IPS-18c (cell line): ENCODE measurements around the gene S100A12.
"Not testable (repeated sequence)": the region's sequence is repeated elsewhere in the genome, so short reads cannot be mapped to it uniquely, and the experiment has no call there.

Experiments used
- H3K4me3 ChIP-seq: 2 replicates; pipeline ENCODE4 v1.7.0; 2013; ENCODE audit warnings: low read depth, mild to moderate bottlenecking, low read length, moderate library complexity; ENCODE audit not compliant: insufficient read depth
- H3K9me3 ChIP-seq: one replicate; pipeline ENCODE4 v1.6.1; 2013; ENCODE audit warnings: mild to moderate bottlenecking, low read length, moderate library complexity; ENCODE audit not compliant: control insufficient read depth, insufficient read depth

Gene S100A12

DNA sequence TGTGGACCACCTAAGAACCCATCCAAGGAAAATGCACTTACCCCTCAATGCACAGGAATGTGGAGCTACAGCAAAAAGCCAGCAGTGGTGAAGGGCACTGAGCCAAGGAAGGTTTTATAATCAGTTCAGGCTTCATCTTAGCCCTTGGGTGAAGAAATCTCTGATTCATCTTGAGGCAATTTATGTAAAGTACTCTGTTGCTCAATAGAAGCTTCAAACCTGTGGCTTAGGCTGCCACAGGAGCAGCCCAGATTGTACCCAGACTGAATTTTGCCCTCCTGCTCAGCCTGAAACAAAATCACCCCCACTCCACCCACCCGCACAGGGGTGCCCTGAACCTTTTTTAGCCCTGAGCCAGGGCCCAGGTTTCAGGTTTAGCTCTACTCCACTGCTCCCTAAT is at the start of gene S100A12:
Gene S100A12, minus strand, starts transcription at position 111 of the 400 bp plus-strand sequence. CDS start 1,029 bp downstream, outside the sequence.
- H3K9me3 ChIP-seq = no peaks in the 10 kb centered on the region
- H3K4me3 ChIP-seq = no peak within 1 kb of the TSS

DNA sequence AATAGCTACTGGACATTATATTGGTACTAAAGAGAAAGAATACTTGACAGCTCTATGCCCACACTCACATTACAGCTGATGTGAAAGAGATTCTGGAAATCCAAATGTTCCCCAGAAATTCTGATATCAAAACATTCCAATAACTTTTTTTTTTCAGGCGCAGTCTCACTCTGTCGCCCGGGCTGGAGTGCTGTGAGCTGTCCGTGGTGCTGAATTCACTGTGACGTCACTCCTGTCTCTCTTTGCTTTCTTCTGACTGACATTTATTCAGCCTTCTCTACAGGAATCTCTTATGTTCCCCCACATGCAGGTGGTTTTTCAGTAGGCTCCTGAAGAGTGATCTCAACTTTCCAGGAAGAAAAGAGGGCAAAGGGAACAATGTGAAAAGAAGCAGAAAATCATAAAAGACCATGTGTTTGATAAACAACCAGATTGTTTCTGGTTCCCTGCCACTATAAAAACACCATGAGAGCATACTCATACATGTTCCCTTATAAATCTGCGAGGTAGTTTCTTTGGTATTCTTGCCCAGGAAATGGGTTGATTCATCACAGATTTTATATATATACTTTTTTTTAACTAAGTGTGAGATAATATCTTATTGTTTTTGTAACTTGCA is 47.1 kb upstream of the S100A12 start:
- H3K9me3 ChIP-seq = no peaks in the 10 kb centered on the region
- H3K4me3 ChIP-seq = no peak overlapping the region

DNA sequence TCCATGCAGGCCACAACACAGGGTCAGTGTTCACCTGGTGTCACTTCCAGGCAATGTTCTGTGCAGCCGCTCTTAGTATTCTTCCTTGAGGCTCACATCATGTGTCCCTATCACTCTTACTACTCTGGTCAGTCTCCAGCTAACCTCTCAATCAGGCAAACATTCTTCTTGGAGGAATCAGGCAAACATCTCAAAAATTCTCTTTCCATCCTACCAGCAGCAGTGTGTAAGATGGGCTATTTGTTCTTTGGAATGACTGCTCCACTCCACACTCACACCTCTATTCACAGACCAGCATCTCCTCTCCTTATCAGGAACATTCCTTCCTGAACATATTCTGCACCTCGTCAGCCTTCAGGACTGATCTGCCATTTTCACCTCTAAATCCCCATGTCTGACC is 44.9 kb upstream of the S100A12 start:
- no peak overlapping the region for H3K4me3 ChIP-seq
- no peaks in the 10 kb centered on the region for H3K9me3 ChIP-seq

DNA sequence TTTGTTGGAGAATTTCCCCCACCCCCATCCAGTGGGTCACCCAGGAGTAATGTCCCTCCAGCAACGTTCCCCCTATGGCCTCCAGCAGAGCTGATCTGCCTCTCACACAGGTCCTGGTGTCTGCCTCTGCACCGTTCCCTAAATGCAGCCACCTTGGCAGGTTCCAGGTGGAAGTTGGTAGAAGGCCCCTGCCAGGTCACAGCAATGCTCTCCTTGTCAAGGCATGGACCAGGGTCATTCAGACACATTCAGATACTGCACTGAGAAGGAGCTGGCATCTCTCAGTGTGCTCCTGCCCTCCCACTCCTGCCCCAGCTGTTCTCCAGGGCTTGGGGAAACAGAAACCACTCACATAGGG is 44.0 kb upstream of the S100A12 start:
- H3K9me3 ChIP-seq, H3K4me3 ChIP-seq: not testable (repeated sequence)

DNA sequence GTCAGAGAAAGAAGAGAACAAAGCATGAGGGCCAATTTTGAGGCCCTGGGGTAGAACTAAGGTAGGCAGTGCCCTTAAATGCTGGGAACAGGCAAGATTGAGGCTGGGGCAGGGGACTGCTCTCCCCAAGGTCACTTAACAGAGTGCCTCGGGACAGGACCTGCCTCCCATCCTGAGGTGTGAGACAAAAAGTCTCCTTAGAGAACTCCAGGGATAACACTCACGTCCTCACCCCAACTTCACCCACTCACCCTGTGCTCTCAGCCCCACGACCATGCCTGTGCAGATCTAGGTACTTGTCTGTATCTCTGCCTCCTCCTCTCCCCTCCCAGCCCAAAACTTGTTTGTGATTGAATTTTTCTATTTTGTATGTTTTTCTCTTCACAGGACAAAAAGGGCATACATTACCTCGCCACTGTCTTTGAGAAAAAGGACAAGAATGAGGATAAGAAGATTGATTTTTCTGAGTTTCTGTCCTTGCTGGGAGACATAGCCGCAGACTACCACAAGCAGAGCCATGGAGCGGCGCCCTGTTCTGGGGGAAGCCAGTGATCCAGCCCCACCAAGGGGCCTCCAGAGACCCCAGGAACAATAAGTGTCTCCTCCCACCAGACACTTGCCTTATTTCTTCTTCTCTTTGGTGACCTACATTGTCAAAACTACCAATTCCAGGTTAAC is 43.5 kb upstream of the S100A12 start:
- not testable (repeated sequence) for H3K9me3 ChIP-seq, H3K4me3 ChIP-seq

DNA sequence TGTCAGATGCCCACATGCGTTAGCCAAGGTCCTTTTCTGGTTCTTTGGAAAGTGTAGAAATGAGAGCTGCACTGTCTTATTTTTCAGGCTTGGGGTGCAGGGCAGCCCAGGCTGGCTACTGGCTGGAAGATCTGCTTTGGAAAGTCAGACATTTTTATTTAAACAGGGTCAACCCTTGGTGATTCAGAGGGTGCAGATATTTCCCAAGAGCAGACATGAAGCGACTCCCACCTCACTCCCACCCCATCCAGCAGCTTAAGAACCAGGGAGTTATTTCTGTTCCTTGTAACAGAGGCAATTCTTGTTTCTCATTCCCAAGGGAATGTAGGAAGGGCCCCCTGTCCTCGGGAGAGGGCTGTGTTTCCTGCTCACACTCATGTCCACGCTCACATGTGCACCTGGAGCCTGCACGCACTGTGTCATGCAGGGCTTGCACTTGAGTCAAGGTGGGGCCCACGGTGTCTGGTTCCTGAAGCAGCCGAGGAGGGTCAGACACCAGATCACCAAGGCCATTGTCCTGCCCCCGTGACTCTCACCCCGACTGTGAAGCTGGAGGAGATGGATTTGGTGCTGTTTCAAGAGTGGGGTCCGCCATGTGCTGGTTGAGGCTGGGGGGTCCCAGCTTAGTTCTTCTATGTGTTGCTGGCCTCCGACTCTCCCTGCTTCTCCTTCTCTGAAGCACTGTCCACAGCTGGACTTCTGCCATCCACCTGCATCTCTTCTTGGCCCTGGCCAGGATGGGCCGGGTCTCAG is 41.9 kb upstream of the S100A12 start:
- Histone ChIP-seq H3K9me3 (no peaks in the 10 kb centered on the region), H3K4me3 (no peak overlapping the region)

DNA sequence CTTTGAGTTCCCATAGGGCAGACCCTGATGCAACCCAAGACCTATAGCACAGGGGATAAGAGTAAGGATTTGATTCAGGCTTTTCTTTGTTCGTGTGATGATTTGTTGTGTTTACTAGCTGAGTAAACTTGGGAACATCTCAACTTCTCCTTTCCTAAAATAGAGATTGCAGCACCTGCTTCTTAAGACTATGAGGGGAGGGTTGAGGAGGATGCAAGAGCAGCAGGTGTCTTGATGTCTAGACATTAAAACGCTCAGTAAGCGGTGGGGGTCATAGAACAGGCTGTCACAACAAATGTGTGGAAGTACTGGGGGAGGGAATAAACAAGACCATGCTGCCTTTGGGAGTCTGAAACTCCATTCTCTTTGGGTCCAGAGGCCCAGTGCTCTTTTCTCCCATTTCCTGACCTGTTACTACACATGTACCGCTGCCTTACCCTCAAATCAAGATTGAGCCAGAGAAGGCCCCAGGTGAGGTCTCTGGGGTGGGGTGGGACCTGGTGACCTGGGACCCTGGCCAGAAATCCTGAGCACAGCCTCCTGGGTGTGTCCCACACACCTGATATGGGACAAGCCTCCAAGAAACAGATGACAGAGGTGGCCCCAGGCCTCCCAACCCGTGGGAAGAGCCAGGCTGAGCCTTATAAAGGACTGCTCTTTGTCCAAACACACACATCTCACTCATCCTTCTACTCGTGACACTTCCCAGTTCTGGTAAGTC is 40.6 kb upstream of the S100A12 start, which contains the start of gene S100A7A:
Gene S100A7A, plus strand, starts transcription at position 671 of the 721 bp plus-strand sequence. CDS start 1,563 bp downstream, outside the sequence.
- Histone ChIP-seq H3K4me3 (no peak within 1 kb of the TSS), H3K9me3 (no peaks in the 10 kb centered on the region)

DNA sequence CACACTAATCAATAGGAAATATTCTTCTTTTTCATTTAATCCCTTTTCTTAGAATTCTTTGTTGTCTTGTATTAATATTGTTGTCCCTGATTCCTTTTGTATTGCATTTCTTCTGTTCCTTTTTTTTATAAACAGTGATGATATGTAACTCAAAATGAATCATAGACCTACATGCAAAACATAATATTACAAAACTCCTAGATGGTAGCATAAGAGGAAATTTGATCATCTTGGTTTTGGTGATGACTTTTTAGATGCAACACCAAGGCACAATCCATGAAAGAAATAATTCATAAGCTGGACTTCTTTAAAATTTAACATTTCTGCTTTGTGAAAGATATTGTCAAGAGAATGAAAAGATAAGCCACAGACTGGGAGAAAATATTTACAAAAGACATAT is 38.5 kb upstream of the S100A12 start:
- H3K9me3 ChIP-seq, H3K4me3 ChIP-seq: not testable (repeated sequence)

DNA sequence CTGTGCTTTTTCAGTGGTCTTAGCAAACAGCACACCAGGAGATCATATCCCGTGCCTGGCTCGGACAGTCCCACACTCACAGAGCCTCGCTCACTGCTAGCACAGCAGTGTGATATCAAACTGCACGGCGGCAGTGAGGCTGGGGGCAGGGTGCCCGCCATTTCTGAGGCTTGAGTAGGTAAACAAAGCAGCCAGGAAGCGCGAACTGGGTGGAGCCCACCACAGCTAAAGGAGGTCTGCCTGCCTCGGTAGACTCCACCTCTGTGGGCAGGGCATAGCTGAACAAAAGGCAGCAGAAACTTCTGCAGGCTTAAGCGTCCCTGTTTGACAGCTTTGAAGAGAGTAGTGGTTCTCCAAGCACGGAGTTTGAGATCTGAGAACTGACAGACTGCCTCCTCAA is 31.9 kb upstream of the S100A12 start:
- not testable (repeated sequence) for H3K9me3 ChIP-seq, H3K4me3 ChIP-seq

DNA sequence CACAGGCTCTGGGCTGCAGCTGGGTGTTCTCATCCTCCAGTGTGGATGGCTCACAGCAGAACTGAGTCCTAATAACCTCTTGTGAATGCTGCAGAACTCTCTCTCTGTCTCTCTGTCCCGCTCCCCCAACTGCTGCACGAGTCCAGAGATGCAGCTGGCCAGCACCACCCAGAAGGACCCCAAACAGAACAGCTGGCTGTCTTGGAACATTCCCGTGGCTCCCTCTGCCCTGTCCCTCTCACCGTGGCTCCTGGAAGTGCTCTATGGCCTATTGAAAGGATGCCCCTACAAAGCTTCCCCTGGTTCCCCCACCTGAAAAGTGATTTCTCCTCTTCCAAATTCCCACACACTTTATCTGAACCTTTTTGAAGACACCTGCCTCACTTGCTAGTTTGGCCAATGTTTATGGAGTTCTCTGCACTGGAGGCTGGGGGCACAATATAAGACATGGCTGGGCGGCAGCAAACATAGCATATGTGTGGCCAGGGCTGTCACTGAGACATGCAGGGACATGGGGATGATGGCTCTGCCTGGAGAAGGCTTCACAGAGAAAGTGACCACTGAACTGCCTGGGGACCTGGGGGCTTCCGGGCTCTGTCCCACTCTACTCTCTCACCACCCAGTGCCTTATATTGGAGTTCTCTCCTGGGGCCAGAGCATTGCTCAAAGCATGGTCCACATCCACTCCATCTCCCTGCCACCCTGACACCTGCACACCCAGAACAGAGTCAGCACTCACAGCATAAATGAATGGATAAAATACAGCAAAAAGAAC is 30.6 kb upstream of the S100A12 start:
- H3K4me3 ChIP-seq, H3K9me3 ChIP-seq: not testable (repeated sequence)

DNA sequence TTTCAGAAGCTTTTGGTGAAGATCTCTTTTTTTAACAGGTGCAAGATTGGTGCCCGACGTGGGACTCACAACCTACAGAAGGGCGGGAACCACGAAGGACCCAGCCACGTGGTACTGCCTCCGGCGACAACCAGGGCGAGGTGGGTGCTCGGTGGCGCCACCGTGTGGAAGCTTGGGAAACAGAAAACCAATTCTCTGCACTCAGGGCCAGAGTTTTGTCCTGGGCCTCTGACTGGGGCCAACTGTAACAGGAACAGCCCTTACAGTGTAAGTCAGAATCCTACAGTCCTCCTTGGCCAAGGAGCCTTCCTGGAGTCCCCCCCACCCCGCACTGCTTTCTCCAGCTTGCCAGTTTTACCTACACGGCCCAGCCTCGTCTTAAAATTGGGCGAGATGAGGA is 29.3 kb upstream of the S100A12 start:
- peaks cover 3% of the 10 kb centered on the region for H3K9me3 ChIP-seq

DNA sequence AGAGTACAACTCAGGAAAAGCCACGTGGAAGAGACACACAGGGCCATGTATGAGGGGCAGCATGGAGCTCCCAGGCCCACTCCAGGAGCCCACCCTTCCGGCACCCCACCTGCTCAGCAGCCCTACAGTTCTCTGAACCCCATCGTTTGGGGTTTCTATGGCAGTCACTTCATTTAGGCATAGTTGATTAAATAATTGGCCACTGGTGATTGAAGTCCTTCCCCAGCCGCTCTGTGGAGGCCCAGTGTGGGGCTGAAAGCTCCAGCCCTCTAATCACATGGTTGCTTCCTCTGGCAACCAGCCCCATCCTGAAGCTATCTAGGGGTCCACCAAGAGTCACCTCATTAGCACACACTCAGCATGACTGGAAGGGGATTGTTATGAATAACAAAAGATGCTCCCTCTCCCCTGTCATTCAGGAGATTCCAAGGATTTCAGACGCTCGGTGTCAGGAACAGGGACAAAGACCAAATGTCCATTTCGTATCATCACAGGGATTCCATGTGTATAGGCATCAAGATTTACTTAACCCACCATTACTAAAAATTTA is 28.7 kb upstream of the S100A12 start:
- peaks cover 3% of the 10 kb centered on the region for H3K9me3 ChIP-seq
- no peak overlapping the region for H3K4me3 ChIP-seq

More for the DNA sequence above, 29.3 kb upstream of the S100A12 start:
- no peak overlapping the region for H3K4me3 ChIP-seq

DNA sequence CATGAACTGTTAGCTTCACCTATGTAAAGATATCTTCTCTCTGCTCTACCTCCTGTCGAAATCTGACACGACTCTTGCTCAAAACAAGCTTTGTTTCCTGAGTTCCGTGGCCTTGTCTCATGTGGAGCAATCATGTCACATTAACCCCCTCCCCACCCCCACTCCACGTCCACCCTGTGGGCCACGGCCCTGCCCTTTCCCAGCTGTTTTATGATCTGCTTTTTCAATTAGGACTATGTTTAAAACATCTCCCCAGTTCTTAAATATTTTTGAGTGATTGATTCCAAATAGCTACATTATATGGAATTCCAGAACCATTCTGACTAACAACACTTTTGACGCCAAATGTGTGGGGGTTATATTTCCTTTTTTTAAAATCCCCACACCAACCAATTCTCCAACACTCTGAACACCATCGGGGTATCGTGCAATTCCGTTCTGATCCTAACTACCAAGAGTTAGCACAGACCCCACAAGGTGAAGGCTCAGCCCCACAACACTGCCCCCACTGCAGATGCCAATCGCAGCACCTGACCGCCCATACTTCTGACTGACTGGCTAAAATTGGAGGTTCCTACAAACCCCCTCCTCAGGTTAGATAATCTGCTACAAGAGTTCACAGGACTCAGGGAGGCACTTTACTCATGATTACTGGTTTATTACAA is 28.1 kb upstream of the S100A12 start:
- peaks cover 3% of the 10 kb centered on the region for H3K9me3 ChIP-seq

DNA sequence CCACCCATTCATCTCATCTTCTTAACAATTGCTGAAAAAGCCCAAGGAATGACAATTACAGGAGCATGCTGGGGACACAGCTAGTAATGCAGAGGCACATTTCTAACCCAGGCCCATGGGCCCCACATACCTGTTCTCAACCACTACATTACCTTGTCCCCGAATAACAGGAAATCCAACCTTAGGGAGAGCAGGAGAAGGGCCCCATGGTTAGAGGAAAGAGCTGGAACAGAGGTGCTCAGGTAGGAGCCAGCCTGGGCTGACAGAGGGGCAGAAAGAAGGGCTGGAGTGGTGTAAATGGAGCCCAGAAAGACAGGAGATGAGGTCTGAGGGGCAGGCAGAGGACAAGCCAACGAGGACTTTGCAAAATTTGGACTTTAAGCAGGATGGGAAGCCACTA is 26.8 kb upstream of the S100A12 start:
- peaks cover 3% of the 10 kb centered on the region for H3K9me3 ChIP-seq
- no peak overlapping the region for H3K4me3 ChIP-seq

More for the DNA sequence above, 28.1 kb upstream of the S100A12 start:
- no peak overlapping the region for H3K4me3 ChIP-seq

DNA sequence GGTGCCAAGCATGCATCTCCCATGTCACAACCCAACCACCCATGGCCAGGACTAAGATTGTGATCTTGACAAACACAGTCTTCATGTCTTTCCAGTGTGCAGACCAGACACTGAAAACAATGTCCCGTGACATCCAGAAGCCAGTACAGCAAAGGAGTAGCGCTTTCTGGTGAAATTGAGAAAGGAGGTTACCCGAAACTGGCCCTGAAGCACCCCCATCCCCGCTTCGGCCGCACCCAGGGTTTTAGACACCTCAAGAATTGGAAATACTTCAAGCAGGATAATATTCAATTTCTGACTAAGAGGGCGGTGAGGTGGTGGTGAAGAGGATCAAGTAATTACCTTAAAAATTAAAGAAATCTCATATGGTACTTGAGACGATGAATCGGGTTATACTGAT is 26.0 kb upstream of the S100A12 start:
- Histone ChIP-seq H3K9me3 (peaks cover 3% of the 10 kb centered on the region), H3K4me3 (no peak overlapping the region)

DNA sequence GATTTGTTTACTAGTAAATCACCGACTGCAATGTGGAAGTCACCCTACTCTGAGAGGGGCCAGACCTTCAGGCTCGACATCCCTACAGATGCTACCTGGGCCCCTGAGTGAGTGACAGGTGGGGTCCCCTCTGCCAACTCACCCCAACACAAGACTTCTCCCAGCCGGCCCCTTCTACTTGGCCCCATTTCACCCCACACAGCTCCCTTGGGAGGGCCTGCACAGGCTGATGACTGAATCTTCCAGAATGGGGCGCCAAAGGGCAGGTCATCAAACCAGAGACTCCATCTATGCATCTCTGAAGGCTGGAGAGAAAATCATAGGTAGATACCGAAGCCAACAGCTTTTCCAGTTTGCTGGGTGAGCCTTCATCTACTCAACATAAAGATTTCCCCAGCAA is 24.8 kb upstream of the S100A12 start:
- H3K4me3 ChIP-seq = no peak overlapping the region
- H3K9me3 ChIP-seq = peaks cover 3% of the 10 kb centered on the region
